Measurements from ENCODE around the gene C14orf93.

The C14orf93 gene

GRCh38 chr14:23045419-23046357 is 35.7 kb upstream of the C14orf93 start:
- Histone ChIP-seq H3K27ac (ENCODE audit: insufficient read depth in 1 of 2, low read depth in 1 of 2, low read length in 2 of 2, poor library complexity in 1 of 2, severe bottlenecking in 2 of 2) (no peak overlapping the region), H3K27me3 (replicated peaks in 2 of 5; ENCODE audit: control insufficient read depth in 4 of 5, insufficient read depth in 5 of 5, low read length in 4 of 5) (no peaks in the 10 kb centered on the region), H3K4me3 (ENCODE audit: control insufficient read depth in 1 of 7, extremely low read depth in 1 of 7, insufficient read depth in 4 of 7, low read depth in 2 of 7, low read length in 6 of 7) (no peak overlapping the region), H3K36me3 (ENCODE audit: control insufficient read depth in 4 of 4, insufficient read depth in 4 of 4, low read length in 3 of 4) (no peaks in the 10 kb centered on the region), H3K4me1 (ENCODE audit: control extremely low read depth in 1 of 4, control insufficient read depth in 4 of 4, insufficient read depth in 4 of 4, low read length in 3 of 4) (peaks cover 0 to 5% (median 0%) of the 10 kb centered on the region in 4 experiments), H3K9me3 (ENCODE audit: control extremely low read depth in 1 of 5, control insufficient read depth in 4 of 5, insufficient read depth in 2 of 5, low read depth in 1 of 5, low read length in 4 of 5) (peaks cover 0 to 2% (median 0%) of the 10 kb centered on the region in 5 experiments)
- no peak for DNase-seq
- WGBS (ENCODE audit: insufficient coverage) = 83% methylated on average over 10 of the region's 13 CpGs
- ChIA-PET POLR2A (no interaction called here), CTCF (interaction anchor here (1.2 to 33.6 kb wide), 5 partner anchors 9 to 57 kb away, joined by 3 to 933 read pairs (median 11); partner anchors contain the start of gene AJUBA)

GRCh38 chr14:23044840-23045239 is 34.9 kb upstream of the C14orf93 start:
- WGBS (ENCODE audit: insufficient coverage) = 90% methylated on average over 8 of the region's 8 CpGs
- no peaks in the 10 kb centered on the region for H3K27me3 ChIP-seq (replicated peaks in 2 of 5; ENCODE audit: control insufficient read depth in 4 of 5, insufficient read depth in 5 of 5, low read length in 4 of 5)
- CTCF ChIA-PET = interaction anchor here (6.5 to 33.6 kb wide), 2 partner anchors 9 to 57 kb away, joined by 44 to 933 read pairs; partner anchors contain the start of gene AJUBA
- POLR2A ChIA-PET = no interaction called here
- no peak for DNase-seq
- no peak overlapping the region for H3K4me3 ChIP-seq (ENCODE audit: control insufficient read depth in 1 of 7, extremely low read depth in 1 of 7, insufficient read depth in 4 of 7, low read depth in 2 of 7, low read length in 6 of 7)
- H3K4me1 ChIP-seq (ENCODE audit: control extremely low read depth in 1 of 4, control insufficient read depth in 4 of 4, insufficient read depth in 4 of 4, low read length in 3 of 4) = peaks cover 0 to 5% (median 0%) of the 10 kb centered on the region in 4 experiments
- H3K36me3 ChIP-seq (ENCODE audit: control insufficient read depth in 4 of 4, insufficient read depth in 4 of 4, low read length in 3 of 4) = no peaks in the 10 kb centered on the region
- H3K9me3 ChIP-seq (ENCODE audit: control extremely low read depth in 1 of 5, control insufficient read depth in 4 of 5, insufficient read depth in 2 of 5, low read depth in 1 of 5, low read length in 4 of 5) = peaks cover 0 to 2% (median 0%) of the 10 kb centered on the region in 5 experiments
- H3K27ac ChIP-seq (ENCODE audit: insufficient read depth in 1 of 2, low read depth in 1 of 2, low read length in 2 of 2, poor library complexity in 1 of 2, severe bottlenecking in 2 of 2) = no peak overlapping the region

- ChIA-PET POLR2A (interaction anchor here (0.6 kb wide), 1 partner anchor 13 kb away, joined by 3 read pairs; no protein-coding TSS in a partner anchor), CTCF (interaction anchor here (1.5 to 33.6 kb wide), 4 partner anchors 10 to 55 kb away, joined by 3 to 933 read pairs (median 26); partner anchors contain the start of gene AJUBA)
- no peak for DNase-seq
- Histone ChIP-seq H3K36me3 (ENCODE audit: control insufficient read depth in 4 of 4, insufficient read depth in 4 of 4, low read length in 3 of 4) (no peaks in the 10 kb centered on the region), H3K4me3 (ENCODE audit: control insufficient read depth in 1 of 7, extremely low read depth in 1 of 7, insufficient read depth in 4 of 7, low read depth in 2 of 7, low read length in 6 of 7) (no peak overlapping the region), H3K27me3 (replicated peaks in 2 of 5; ENCODE audit: control insufficient read depth in 4 of 5, insufficient read depth in 5 of 5, low read length in 4 of 5) (no peaks in the 10 kb centered on the region), H3K4me1 (ENCODE audit: control extremely low read depth in 1 of 4, control insufficient read depth in 4 of 4, insufficient read depth in 4 of 4, low read length in 3 of 4) (peaks cover 0 to 5% (median 0%) of the 10 kb centered on the region in 4 experiments), H3K27ac (ENCODE audit: insufficient read depth in 1 of 2, low read depth in 1 of 2, low read length in 2 of 2, poor library complexity in 1 of 2, severe bottlenecking in 2 of 2) (no peak overlapping the region), H3K9me3 (ENCODE audit: control extremely low read depth in 1 of 5, control insufficient read depth in 4 of 5, insufficient read depth in 2 of 5, low read depth in 1 of 5, low read length in 4 of 5) (peaks cover 0 to 2% (median 0%) of the 10 kb centered on the region in 5 experiments)
- WGBS (ENCODE audit: insufficient coverage) = no CpG with 5 or more reads among the region's 3 CpGs
Measured at GRCh38 chr14:23043754-23044153, 33.8 kb upstream of the C14orf93 start.

GRCh38 chr14:23043145-23043544 is 33.2 kb upstream of the C14orf93 start:
- no peak for DNase-seq
- 98% methylated on average over 5 of the region's 6 CpGs for WGBS (ENCODE audit: insufficient coverage)
- POLR2A ChIA-PET = no interaction called here

GRCh38 chr14:23042162-23042965 is 32.4 kb upstream of the C14orf93 start, which contains the start of gene PSMB11:
Gene PSMB11 (plus strand): TSS chr14:23042212. CDS start chr14:23042226, 14 bp downstream.
- H3K27ac ChIP-seq (ENCODE audit: insufficient read depth in 1 of 2, low read depth in 1 of 2, low read length in 2 of 2, poor library complexity in 1 of 2, severe bottlenecking in 2 of 2) = no peak within 1 kb of the TSS
- no peak within 1 kb of the TSS for H3K4me3 ChIP-seq (ENCODE audit: control insufficient read depth in 1 of 7, extremely low read depth in 1 of 7, insufficient read depth in 4 of 7, low read depth in 2 of 7, low read length in 6 of 7)
- H3K9me3 ChIP-seq (ENCODE audit: control extremely low read depth in 1 of 5, control insufficient read depth in 4 of 5, insufficient read depth in 2 of 5, low read depth in 1 of 5, low read length in 4 of 5) = no peaks in the 10 kb centered on the region
- no peak for DNase-seq
- no peaks in the 10 kb centered on the region for H3K27me3 ChIP-seq (replicated peaks in 2 of 5; ENCODE audit: control insufficient read depth in 4 of 5, insufficient read depth in 5 of 5, low read length in 4 of 5)
- ChIA-PET POLR2A (interaction anchor here (0.5 kb wide), 1 partner anchor 48 kb away, joined by 8 read pairs; no protein-coding TSS in a partner anchor), CTCF (interaction anchor here (0.8 to 33.6 kb wide), 7 partner anchors 12 to 54 kb away, joined by 3 to 933 read pairs (median 4); partner anchors contain the start of genes AJUBA and CDH24)
- no peaks in the 10 kb centered on the region for H3K36me3 ChIP-seq (ENCODE audit: control insufficient read depth in 4 of 4, insufficient read depth in 4 of 4, low read length in 3 of 4)
- 93% methylated on average over 35 of the region's 36 CpGs for WGBS (ENCODE audit: insufficient coverage)
- H3K4me1 ChIP-seq (ENCODE audit: control extremely low read depth in 1 of 4, control insufficient read depth in 4 of 4, insufficient read depth in 4 of 4, low read length in 3 of 4) = peaks cover 0 to 5% (median 0%) of the 10 kb centered on the region in 4 experiments

More at GRCh38 chr14:23043145-23043544, 33.2 kb upstream of the C14orf93 start:
- H3K36me3 ChIP-seq (ENCODE audit: control insufficient read depth in 4 of 4, insufficient read depth in 4 of 4, low read length in 3 of 4) = no peaks in the 10 kb centered on the region
- peaks cover 0 to 5% (median 0%) of the 10 kb centered on the region in 4 experiments for H3K4me1 ChIP-seq (ENCODE audit: control extremely low read depth in 1 of 4, control insufficient read depth in 4 of 4, insufficient read depth in 4 of 4, low read length in 3 of 4)
- no peak overlapping the region for H3K27ac ChIP-seq (ENCODE audit: insufficient read depth in 1 of 2, low read depth in 1 of 2, low read length in 2 of 2, poor library complexity in 1 of 2, severe bottlenecking in 2 of 2)
- no peaks in the 10 kb centered on the region for H3K9me3 ChIP-seq (ENCODE audit: control extremely low read depth in 1 of 5, control insufficient read depth in 4 of 5, insufficient read depth in 2 of 5, low read depth in 1 of 5, low read length in 4 of 5)
- CTCF ChIA-PET = interaction anchor here (0.8 to 33.6 kb wide), 7 partner anchors 11 to 55 kb away, joined by 3 to 933 read pairs (median 4); partner anchors contain the start of genes AJUBA and CDH24
- H3K27me3 ChIP-seq (replicated peaks in 2 of 5; ENCODE audit: control insufficient read depth in 4 of 5, insufficient read depth in 5 of 5, low read length in 4 of 5) = no peaks in the 10 kb centered on the region
- H3K4me3 ChIP-seq (ENCODE audit: control insufficient read depth in 1 of 7, extremely low read depth in 1 of 7, insufficient read depth in 4 of 7, low read depth in 2 of 7, low read length in 6 of 7) = no peak overlapping the region

GRCh38 chr14:23041729-23042128 is 31.8 kb upstream of the C14orf93 start:
- CTCF ChIA-PET = interaction anchor here (1.1 to 33.6 kb wide), 6 partner anchors 12 to 53 kb away, joined by 3 to 933 read pairs (median 6); partner anchors contain the start of gene AJUBA
- no peaks in the 10 kb centered on the region for H3K27me3 ChIP-seq (replicated peaks in 2 of 5; ENCODE audit: control insufficient read depth in 4 of 5, insufficient read depth in 5 of 5, low read length in 4 of 5)
- DNase-seq = no peak
- POLR2A ChIA-PET = interaction anchor here (0.5 kb wide), 1 partner anchor 47 kb away, joined by 8 read pairs; no protein-coding TSS in a partner anchor
- peaks cover 0 to 5% (median 0%) of the 10 kb centered on the region in 4 experiments for H3K4me1 ChIP-seq (ENCODE audit: control extremely low read depth in 1 of 4, control insufficient read depth in 4 of 4, insufficient read depth in 4 of 4, low read length in 3 of 4)
- no peaks in the 10 kb centered on the region for H3K36me3 ChIP-seq (ENCODE audit: control insufficient read depth in 4 of 4, insufficient read depth in 4 of 4, low read length in 3 of 4)
- no peak overlapping the region for H3K4me3 ChIP-seq (ENCODE audit: control insufficient read depth in 1 of 7, extremely low read depth in 1 of 7, insufficient read depth in 4 of 7, low read depth in 2 of 7, low read length in 6 of 7)
- 92% methylated on average over 7 of the region's 8 CpGs for WGBS (ENCODE audit: insufficient coverage)
- no peak overlapping the region for H3K27ac ChIP-seq (ENCODE audit: insufficient read depth in 1 of 2, low read depth in 1 of 2, low read length in 2 of 2, poor library complexity in 1 of 2, severe bottlenecking in 2 of 2)
- no peaks in the 10 kb centered on the region for H3K9me3 ChIP-seq (ENCODE audit: control extremely low read depth in 1 of 5, control insufficient read depth in 4 of 5, insufficient read depth in 2 of 5, low read depth in 1 of 5, low read length in 4 of 5)

Data from common myeloid progenitor, CD34-positive (primary cell).